ENCODE measurements around the gene SNX33. TPM values are rescaled to one million over a fixed set of nuclear protein-coding genes. Genes with fewer than 3 reads are reported as not detected.

The SNX33 gene
- total RNA-seq, 1 donor from 2014 or later: 25.6 TPM

GRCh38 chr15:75659928-75660645 is 12.4 kb downstream of the SNX33 start:
- DNase-seq (ENCODE audit: low read depth): peak; percentile 16
- H3K4me2 ChIP-seq (ENCODE audit: low read length): peak overlapping the region; percentile 61
- H3K4me1 ChIP-seq (ENCODE audit: insufficient read depth, low read length): peaks cover 20% of the 10 kb centered on the region
- Mint-ChIP-seq H3K4me1 (ENCODE audit: low read depth, unreplicated experiment) (peaks cover 19% of the 10 kb centered on the region), H3K36me3 (ENCODE audit: low read depth, unreplicated experiment) (peaks cover 19% of the 10 kb centered on the region), H3K4me3 (ENCODE audit: unreplicated experiment) (no peak overlapping the region), H3K9me3 (ENCODE audit: unreplicated experiment) (no peaks in the 10 kb centered on the region), H3K27me3 (ENCODE audit: low read depth, unreplicated experiment) (no peaks in the 10 kb centered on the region), H3K27ac (ENCODE audit: unreplicated experiment) (no peak overlapping the region)
- peaks cover 37% of the 10 kb centered on the region for H4K20me1 ChIP-seq (ENCODE audit: insufficient read depth, low read length)
- peak overlapping the region; percentile 72 for H3K9ac ChIP-seq (ENCODE audit: low read length)
- H3K79me2 ChIP-seq (ENCODE audit: insufficient read depth, low read length): peaks cover 41% of the 10 kb centered on the region
- H3K27ac ChIP-seq (ENCODE audit: low read depth, low read length): peak overlapping the region; percentile 96
- no peak overlapping the region for H2AFZ ChIP-seq (ENCODE audit: low read depth, low read length)
- TF ChIP-seq EZH2 (IDR thresholded peaks at IDR 0.05; ENCODE audit: insufficient read depth, low read length): no peak
- TF ChIP-seq CTCF (IDR thresholded peaks at IDR 0.05; ENCODE audit: insufficient read depth, low read depth, low read length): no peak
- H3K9me3 ChIP-seq (ENCODE audit: insufficient read depth, low read depth, low read length): no peaks in the 10 kb centered on the region
- H3K27me3 ChIP-seq (ENCODE audit: insufficient read depth, low read length): no peaks in the 10 kb centered on the region
- H3K36me3 ChIP-seq (ENCODE audit: insufficient read depth, low read length): peaks cover 4% of the 10 kb centered on the region
- FAIRE-seq: no peak
- no peak overlapping the region for H3K4me3 ChIP-seq (ENCODE audit: insufficient read depth, low read depth, low read length)

GRCh38 chr15:75661100-75661755 is 13.5 kb downstream of the SNX33 start:
- peaks cover 30% of the 10 kb centered on the region for H3K79me2 ChIP-seq (ENCODE audit: insufficient read depth, low read length)
- H3K9me3 ChIP-seq (ENCODE audit: insufficient read depth, low read depth, low read length): no peaks in the 10 kb centered on the region
- no peaks in the 10 kb centered on the region for H3K27me3 Mint-ChIP-seq (ENCODE audit: low read depth, unreplicated experiment)
- H3K27ac ChIP-seq (ENCODE audit: low read depth, low read length): peak overlapping the region; percentile 96
- no peaks in the 10 kb centered on the region for H3K36me3 ChIP-seq (ENCODE audit: insufficient read depth, low read length)
- H3K4me2 ChIP-seq (ENCODE audit: low read length): peak overlapping the region; percentile 65
- H2AFZ ChIP-seq (ENCODE audit: low read depth, low read length): no peak overlapping the region
- FAIRE-seq (no peak), DNase-seq (ENCODE audit: low read depth) (peak; percentile 91)
- H3K4me1 ChIP-seq (ENCODE audit: insufficient read depth, low read length): peaks cover 29% of the 10 kb centered on the region
- TF ChIP-seq EZH2 (IDR thresholded peaks at IDR 0.05; ENCODE audit: insufficient read depth, low read length): no peak
- peak overlapping the region; percentile 97 for H3K27ac Mint-ChIP-seq (ENCODE audit: unreplicated experiment)
- no peaks in the 10 kb centered on the region for H3K9me3 Mint-ChIP-seq (ENCODE audit: unreplicated experiment)
- H3K4me3 ChIP-seq (ENCODE audit: insufficient read depth, low read depth, low read length): no peak overlapping the region
- H4K20me1 ChIP-seq (ENCODE audit: insufficient read depth, low read length): peaks cover 26% of the 10 kb centered on the region
- peaks cover 18% of the 10 kb centered on the region for H3K4me1 Mint-ChIP-seq (ENCODE audit: low read depth, unreplicated experiment)
- H3K36me3 Mint-ChIP-seq (ENCODE audit: low read depth, unreplicated experiment): peaks cover 17% of the 10 kb centered on the region
- H3K27me3 ChIP-seq (ENCODE audit: insufficient read depth, low read length): no peaks in the 10 kb centered on the region
- no peak overlapping the region for H3K4me3 Mint-ChIP-seq (ENCODE audit: unreplicated experiment)
- H3K9ac ChIP-seq (ENCODE audit: low read length): peak overlapping the region; percentile 82

- peak overlapping the region; percentile 97 for H3K27ac Mint-ChIP-seq (ENCODE audit: unreplicated experiment)
- H3K4me3 ChIP-seq (ENCODE audit: insufficient read depth, low read depth, low read length): no peak overlapping the region
Observed at GRCh38 chr15:75661756-75662140, 14.0 kb downstream of the SNX33 start.

More at GRCh38 chr15:75661756-75662140, 14.0 kb downstream of the SNX33 start:
- H3K9me3 ChIP-seq (ENCODE audit: insufficient read depth, low read depth, low read length): no peaks in the 10 kb centered on the region
- H3K27me3 Mint-ChIP-seq (ENCODE audit: low read depth, unreplicated experiment): no peaks in the 10 kb centered on the region
- TF ChIP-seq CTCF (IDR thresholded peaks at IDR 0.05; ENCODE audit: insufficient read depth, low read depth, low read length): no peak
- no peak for TF ChIP-seq EZH2 (IDR thresholded peaks at IDR 0.05; ENCODE audit: insufficient read depth, low read length)
- H3K27me3 ChIP-seq (ENCODE audit: insufficient read depth, low read length): no peaks in the 10 kb centered on the region
- no peak overlapping the region for H3K4me3 Mint-ChIP-seq (ENCODE audit: unreplicated experiment)
- H3K36me3 ChIP-seq (ENCODE audit: insufficient read depth, low read length): no peaks in the 10 kb centered on the region
- DNase-seq (ENCODE audit: low read depth): no peak
- H3K36me3 Mint-ChIP-seq (ENCODE audit: low read depth, unreplicated experiment): peaks cover 14% of the 10 kb centered on the region
- no peak overlapping the region for H2AFZ ChIP-seq (ENCODE audit: low read depth, low read length)
- peaks cover 22% of the 10 kb centered on the region for H3K4me1 Mint-ChIP-seq (ENCODE audit: low read depth, unreplicated experiment)
- H3K4me1 ChIP-seq (ENCODE audit: insufficient read depth, low read length): peaks cover 33% of the 10 kb centered on the region
- peak overlapping the region; percentile 82 for H3K9ac ChIP-seq (ENCODE audit: low read length)
- H3K9me3 Mint-ChIP-seq (ENCODE audit: unreplicated experiment): no peaks in the 10 kb centered on the region
- peaks cover 21% of the 10 kb centered on the region for H4K20me1 ChIP-seq (ENCODE audit: insufficient read depth, low read length)
- peaks cover 25% of the 10 kb centered on the region for H3K79me2 ChIP-seq (ENCODE audit: insufficient read depth, low read length)
- no peak for FAIRE-seq
- peak overlapping the region; percentile 96 for H3K27ac ChIP-seq (ENCODE audit: low read depth, low read length)
- H3K4me2 ChIP-seq (ENCODE audit: low read length): peak overlapping the region; percentile 65

Data from astrocyte (in vitro differentiated cells and primary cell).